Fibroblast of skin of abdomen (primary cell): Measurements from ENCODE around the gene KCNIP1.

ENCODE experiments used
- DNase-seq: peaks from one replicate; pipeline ENCODE4 v3.0.0-alpha.2; 2013

Gene KCNIP1

DNA sequence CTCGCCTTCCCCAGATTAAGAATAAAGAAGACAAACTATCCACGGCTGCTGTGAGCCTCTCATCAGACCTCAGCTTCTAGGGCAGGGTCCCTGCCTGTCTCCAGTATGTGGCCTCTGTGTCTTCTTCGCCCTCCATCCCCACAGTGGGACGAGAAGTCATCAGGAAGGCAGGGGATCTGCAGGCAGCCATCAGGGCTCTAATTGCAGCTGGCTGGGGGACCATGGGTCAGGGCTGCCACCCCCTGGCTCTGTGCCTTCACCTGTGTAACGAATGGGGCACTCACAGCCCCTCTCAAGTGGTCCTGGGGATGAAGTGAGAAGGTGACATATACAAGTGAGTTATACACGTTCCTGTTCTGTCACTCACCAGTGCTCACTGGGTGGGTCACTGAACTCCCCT, 139.8 kb downstream of the KCNIP1 start:
- DNase-seq: no peak

DNA sequence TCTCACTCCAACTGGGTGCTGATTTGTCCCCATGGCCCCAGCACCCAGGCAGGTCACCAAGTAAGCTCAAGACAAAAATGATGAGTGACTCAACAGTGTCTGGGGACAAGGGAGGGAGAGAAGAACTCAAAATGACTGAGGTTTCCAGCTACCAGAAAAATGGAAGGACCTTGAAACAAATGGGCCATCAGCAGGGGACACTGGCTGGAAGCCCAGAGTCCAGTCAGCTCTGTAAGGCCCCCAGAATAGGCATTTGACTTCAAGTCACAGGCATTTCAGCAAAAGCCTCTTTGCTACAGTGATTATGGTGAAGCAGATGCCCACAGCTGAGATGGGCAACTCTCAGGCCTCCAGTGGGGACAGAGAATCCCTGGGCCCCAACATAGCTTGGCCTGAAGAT, 140.7 kb downstream of the KCNIP1 start:
- DNase-seq: no peak

DNA sequence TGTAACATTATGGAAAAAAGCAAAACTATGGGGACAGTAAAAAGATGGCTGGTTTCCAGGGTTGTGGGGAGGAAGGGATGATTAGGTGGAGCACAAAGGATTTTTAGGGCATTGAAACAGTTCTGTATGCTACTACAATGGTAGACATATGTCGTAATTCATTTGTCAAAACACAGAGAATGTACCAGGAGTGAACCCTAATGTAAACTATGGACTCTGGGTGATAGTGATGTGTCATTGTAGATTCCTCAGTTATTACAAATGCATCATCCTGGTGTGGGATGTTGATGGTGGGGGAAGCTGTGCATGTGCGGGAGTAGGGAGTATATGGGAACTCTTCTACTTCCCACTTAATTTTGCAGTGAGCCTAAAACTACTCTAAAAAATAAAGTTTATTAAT, 144.7 kb downstream of the KCNIP1 start:
- peak; percentile 12 for DNase-seq

DNA sequence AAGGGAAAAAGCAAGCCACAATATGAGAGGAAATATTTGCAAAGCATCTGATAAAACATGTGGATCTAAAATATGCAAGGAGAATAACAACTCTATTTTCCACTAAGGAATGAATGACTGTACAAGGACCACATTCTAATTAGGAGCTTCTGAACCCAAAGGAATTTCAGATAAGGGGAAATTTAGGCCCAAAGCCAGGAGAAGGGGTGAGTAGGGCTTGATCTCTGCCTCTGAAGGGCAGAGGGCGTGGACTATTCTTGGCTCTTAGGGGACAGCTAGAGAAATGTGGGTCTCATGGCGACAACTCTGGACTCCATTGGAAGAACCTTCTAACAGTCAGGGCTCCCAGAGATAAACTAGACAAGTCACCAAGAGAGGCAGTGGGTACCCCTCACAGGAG, 147.0 kb downstream of the KCNIP1 start:
- DNase-seq: no peak

DNA sequence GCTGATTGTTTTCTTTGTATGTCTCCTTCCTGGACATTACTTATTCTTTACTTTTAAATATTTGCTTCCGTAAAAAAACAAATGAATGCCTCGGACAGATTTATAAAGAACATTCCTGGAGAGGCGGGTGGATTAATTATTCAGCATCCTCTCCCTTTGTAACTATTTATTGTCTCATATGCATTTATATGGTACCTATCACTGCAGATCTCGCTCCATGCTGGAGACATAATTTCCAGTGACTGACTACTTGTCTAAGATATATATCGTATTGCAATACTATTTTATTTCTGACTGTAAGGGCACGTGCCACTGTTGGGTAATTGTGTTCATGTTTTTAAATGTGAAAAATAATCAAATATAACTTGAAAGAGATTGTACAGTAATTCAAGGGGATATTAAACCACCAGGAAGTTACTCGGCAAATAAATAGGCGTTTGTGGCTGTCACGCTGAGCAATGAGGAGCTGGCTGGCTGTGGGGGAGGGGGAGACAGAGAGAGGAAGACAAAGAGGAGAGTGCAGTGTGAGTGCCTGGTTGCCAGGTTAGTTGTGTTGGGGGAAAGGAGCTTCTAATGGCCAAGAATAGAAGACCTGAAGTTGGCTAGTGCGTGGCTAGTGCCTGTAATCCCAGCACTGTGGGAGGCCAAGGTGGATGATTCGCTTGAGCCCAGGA, 147.9 kb downstream of the KCNIP1 start:
- DNase-seq: no peak

DNA sequence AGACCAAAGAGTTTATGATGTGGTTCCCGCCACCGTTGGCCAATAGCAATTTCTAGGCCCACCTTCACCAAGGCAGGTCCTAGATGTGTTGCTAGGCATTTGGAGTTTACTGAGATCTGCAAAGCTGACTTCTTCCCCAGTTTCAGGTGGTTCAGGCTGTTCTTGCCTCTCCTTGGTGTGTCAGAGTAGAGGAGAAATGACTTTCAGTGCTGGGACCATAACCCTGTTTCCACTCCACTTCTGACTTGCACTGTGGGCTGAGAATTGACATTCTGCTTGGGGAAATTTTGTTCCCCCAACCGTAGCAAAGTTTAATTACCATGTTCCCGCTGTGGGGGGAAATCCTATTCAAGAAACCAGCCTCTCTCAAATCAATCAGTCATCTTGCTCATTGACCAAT, 151.7 kb downstream of the KCNIP1 start:
- no peak for DNase-seq

DNA sequence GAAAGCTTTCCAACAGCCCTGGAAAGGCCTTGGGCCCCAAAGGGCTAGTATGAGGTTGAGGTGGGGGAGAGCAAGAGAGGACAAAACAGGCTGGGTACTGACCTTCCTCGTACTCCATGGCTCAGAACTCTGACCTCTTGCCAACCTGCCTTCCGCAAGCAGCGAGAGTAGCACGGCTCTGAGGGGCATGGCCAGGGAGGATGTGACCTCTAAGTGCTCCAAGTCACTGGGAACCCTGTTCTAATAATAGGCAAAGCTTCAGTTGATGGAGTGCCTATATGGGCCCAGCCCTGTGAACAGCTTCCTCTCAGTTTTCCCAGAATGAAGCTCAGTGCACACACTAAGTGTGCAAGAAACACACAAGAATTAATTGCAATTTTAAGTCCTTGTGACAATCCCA, 152.1 kb downstream of the KCNIP1 start:
- no peak for DNase-seq

DNA sequence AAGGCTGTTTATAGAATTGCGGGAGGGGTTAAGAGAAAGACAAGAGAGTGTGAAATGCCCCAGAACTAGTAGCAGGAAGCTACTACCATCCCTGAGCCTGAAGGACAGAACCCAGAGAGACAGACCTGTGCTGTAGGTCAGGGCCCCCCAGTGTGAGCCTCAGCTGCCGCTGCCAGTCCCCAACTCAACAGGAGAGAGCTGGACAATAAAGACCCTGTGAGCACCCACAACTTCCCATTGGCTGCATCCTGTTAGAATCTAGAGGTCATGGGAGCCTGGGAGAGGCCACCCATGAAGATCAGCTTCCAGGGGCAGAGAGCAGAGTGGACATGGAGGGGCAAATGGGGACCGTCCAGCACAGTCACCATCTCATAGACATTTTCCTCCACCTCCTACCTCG, 152.5 kb downstream of the KCNIP1 start:
- no peak for DNase-seq

DNA sequence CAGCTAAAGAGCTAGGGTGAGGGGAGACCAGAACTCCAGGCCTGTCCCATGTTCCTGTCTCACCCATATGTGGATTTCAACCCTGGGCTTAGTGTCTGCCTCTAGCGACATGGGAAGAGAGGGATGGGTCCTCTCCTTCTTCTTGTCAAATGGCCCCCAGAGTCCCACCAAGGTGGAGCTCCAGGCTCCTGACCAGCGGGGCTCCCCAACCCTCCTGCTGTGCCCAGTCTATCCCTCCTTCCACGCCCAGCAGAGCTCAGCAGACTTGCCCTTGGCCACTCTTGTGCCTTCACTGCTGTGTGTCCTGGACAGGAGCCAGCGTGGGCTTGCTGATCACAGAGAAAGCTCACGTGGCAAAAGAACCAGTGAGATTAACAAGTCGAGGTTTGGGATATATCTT, 156.7 kb downstream of the KCNIP1 start:
- no peak for DNase-seq

DNA sequence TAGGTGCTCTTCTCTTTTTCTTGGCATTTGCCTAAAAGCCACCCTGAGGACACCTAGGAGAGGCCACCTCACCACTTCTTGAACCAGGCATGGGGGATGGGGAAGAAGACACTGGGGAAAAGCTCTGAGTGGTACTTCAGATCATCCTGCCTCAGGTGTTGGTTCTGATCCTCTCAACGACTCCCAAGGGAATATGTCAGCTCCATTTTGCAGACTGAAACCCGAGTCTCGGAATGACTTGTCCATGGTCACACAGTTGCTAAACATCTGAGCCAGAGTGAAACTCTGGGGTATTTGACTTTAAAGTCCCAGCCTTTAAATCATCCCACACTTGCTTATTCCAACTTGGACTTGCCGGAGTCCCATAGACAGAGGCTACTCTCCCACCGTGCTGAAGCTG, 159.1 kb downstream of the KCNIP1 start:
- DNase-seq: no peak

DNA sequence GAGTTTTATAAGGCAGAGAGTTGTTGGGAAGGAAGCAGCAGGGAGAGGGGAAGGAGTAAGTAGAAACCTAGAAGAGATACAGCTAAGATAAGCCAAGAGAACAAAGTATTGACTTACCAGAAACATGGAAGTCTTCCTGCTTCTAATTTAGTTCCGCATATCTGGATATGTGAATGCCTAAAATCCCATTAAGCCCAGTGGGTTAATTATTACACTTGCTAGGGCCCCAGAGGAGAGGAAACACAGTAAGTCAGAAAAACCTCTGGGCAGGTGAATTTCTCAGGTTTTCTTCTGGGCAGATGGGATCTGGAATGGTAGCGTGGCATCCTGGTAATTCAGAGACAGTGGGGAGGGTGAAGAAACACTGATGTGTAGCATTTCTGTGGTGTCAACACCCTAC, 175.0 kb downstream of the KCNIP1 start:
- no peak for DNase-seq

DNA sequence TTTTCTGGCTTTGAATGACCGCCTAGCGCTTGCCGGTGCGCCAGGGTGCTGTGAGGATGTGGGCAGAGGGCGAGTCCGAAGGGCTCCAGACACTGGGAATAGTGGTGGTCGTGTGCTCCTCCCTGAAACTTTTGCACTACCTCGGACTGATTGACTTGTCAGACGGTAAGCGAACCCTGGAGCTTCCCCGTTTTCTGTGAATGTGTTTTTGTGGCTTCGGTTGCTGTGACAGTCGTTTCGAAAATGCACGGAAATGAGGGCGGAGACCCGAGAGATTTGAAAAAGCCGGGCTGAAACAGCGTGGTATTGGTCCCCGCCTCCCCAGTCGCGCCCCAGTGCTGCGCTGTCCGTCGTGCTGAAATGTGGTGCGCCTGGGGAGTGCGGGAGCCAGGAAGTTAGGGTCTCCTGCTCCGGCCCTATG, 177.2 kb downstream of the KCNIP1 start:
- DNase-seq: peak; percentile 31

DNA sequence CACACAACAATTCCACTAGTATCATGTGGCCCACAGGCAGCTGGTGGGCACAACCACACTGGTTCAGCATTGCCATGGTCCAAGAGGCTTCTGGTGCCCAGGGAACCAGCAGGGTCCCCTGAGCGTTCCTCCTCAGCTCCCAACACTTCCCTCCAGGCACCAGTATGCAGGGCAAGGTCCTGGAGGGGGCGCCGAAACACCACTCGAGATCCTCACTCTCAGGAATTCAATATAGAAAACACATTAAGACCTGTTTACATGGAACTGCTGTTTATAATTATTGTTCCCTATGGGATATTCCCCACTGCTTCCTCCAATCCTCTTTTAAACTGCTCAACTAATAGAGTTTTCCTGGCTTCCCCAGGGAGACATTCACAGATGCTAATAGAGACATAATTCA, 187.8 kb downstream of the KCNIP1 start:
- no peak for DNase-seq

DNA sequence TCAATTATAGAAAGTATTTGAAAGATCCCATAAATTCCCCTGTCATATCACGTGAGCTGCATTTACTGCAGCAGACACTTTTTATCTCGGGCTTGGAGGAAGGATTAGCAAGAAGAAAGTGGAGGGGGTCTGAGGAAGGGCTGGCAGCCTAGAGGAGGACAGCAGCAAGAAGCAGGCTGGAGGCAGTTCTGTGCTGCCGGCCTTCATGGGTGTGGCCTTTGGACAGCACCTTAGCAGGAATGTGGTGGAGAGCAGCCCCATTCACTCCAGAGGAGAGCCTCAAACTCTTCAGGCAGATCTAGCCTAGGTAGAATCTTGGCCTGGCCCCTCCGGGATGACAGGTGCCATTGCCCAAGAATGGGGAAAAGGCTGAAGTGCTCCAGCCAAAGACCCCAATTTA, 189.9 kb downstream of the KCNIP1 start:
- DNase-seq: no peak

DNA sequence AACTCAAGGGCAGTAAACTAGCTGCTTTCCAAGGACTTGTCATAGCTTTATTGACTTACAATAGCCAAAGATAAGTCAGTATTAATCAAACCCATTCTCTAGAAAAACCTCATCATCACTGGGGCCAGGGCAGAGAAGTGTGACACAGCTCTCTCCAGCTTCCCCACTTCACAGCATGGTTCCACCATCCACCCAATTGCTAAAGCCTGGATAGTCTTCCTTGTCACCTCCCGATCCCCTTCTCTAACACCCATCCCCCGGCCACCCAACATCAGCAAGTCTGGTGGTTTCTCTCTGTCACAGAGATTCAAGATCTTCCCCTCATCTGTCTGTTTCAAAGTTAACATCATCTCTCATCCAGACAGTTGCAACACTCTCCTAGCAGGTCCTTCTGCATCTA, 191.1 kb downstream of the KCNIP1 start:
- DNase-seq: no peak

DNA sequence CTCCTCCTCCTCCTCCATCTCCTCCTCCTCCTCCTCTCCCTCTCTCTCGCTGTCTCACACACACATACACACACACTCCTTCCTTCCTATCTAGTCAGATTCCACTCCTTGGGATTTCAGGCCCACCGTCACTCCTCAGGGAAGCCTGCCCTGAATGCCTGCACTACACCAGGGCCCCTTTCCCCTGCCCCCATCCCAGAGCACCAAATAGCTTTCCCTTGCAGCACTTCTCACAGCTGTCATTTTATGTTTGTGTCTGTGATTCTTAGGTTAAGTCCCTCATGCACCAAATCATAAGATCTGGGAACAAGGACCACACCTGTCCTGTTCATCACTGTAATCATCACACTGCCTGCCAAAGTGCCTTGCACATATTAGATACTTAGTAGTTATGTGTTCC, 193.2 kb downstream of the KCNIP1 start:
- DNase-seq: no peak

DNA sequence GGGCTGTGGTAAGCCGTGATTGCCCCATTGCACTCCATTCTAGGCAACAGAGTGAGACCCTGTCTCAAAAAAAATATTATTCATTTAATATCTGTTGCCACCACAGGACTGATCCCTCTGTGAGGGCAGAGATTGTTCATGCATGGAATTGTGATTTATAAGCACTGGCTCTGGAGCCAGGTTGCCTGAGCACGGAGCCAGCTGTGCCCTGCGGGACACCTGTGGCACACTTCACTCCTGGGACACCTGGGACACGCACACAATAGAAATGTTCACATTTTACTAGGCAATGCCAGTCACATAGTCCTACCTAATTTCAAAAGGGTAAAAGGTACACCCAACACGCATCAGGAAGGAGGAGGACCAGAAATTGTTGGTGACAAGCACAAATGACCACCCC, 196.7 kb downstream of the KCNIP1 start:
- no peak for DNase-seq

DNA sequence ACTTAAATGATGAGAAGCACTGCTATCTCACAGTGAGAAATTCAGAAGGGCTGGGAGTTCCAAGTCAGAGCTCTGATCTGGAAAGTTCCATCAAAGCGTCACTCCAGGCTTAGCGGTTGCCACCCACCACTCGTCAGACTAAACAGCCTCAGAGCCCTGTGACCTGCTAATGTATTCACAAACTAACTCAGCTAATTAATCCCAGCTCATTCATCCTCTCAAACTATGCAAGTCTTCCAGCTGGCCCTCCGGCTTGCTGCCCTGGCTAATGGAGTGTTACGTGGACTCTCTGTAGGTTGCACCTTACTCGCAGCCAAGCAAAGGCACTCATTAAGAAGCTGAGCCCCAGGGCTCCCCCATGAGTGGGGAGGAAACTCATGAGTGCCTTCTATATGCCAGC, 197.5 kb downstream of the KCNIP1 start:
- DNase-seq: no peak

DNA sequence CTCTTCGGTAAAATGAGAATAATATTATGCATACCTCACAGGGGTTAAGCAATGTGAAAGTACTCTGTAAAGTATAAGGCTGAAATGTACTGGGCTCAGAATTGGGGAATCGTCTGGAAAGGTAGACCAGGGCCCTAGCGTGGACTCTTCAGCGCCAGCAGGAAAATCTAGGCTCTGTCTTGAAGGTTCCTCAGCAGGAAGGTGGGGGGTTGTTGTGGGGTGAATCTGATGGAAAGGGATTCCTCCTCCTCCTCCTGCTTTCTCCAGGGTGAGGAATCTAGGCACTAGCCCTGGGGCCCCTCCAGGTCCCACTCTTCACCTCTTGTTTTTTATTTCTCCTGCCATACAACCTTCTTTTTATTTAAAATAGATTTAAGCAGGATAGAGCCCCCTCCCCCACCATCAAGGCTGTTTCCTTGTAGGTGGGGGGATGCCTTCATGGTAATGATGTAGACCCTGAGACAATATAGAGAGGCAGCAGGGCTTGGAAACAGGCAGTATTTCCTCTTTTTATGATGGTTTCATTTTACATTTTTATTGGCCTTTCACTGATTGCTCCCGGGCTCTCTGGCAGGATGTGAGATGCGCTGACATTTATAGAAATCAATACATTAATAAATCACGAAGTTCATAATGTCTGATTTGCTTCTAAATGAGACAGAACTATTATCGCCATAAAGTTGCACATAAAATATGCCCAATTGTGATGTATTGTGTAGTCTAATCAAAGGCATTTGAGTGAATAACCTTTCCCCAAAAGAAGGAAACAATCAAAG, 200.8 kb downstream of the KCNIP1 start:
- DNase-seq: no peak

DNA sequence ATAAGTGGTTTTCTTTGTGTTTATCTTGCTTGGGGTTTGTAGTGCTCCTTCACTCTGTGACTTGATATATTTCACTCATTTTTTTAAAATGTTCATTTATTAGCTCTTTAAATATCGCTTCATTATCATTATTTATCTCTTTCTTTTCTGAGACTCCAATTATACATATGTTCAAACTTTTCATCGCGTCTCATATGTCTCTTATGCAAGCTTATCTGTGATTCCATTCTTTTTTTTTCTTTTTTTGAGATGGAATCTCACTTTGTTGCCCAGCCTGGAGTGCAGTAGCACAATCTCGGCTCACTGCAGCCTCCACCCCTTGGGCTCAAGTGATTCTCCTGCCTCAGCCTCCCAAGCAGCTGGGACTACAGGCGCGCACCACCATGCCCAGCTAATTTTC, 205.8 kb downstream of the KCNIP1 start:
- no peak for DNase-seq

DNA sequence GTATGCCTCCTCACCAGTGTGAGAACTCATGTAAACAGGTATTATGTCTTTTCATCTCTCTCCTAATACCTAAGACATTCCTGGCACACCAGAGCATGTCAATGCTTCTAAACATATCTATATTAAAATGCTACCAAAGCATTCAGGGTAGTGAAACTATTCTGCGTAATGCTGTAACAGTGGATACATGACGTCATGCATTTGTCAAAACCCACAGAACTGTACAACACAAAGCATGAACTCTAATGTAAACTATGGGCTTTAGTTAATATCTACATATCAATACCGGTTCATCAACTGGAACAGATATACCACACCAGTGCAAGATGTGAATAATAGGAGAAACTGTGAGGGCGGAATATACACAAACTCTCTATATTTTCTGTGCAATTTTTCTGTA, 207.5 kb downstream of the KCNIP1 start:
- DNase-seq: no peak

DNA sequence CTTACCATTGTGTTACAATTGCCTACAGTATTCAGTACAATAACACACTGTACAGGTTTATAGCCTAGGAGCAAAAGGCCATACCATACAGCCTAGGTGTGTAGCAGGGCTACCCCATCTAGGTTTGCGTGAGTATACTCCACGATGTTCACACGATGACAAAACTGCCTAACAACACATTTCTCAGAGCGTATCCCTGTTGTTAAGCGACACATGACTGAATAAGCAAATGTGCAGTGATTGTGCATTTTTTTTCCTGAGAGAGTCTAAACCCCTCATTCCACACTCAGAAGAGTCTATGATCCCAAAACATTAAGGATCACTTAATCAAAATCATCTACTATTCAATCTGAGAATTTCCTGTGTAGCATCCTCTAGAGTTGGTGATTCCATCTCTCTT, 211.3 kb downstream of the KCNIP1 start:
- no peak for DNase-seq

DNA sequence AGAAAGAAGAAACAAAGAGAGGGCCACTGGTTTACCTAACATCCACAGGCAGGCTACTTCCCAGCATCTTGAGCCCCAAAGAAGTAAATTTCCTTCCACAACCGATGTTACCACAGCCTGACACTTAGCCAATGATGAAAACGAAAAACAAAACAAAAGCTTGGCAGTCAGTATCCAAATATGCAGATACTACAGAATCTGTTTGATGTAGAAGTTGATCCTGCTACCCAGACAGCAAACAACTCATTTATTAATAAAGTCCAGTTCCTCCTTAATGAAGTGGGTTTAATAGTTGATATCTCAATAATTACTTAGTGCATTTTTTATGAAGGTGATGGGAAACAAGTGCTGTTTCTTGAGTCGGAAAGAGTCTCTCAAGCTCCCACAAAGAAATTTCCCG, 212.6 kb downstream of the KCNIP1 start:
- no peak for DNase-seq

DNA sequence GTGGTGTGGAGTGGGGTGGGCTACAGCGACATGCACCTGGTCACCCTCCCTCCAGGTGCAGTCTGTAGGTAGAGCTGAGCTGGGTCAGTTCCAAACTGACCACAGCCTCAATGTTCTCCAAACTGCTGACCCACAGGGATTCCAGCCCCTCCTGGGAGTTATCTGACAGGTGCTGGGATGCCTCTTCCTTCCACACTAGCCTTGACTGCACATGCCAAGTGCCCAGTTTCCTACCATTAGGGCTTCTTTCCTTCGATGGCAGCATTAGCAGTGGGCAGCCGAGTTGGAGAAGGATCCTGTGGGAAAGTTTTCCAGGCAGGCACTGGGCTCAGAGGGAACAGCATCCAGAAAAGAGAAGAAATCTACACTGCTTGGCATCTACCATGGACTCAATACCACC, 215.7 kb downstream of the KCNIP1 start:
- DNase-seq: no peak

DNA sequence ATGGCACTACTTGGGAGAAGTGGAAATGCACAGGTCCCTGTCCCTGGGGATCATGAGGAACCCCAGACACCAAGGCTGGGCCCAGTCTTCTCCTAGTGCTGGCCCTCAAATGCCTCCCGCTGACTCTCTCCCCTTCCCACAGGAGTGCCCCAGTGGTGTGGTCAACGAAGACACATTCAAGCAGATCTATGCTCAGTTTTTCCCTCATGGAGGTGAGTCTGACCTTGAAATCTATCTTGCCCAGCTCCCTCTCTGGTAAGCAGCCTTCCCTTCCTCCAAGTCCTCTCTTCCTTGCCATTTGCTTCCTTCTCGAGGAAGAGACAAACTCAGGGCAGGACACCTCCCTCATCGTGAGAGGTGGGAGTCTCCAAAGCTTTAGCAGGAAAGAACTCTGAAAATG, 216.4 kb downstream of the KCNIP1 start:
- DNase-seq: no peak
